Liver (tissue), 3 donors: ENCODE measurements around the gene PGAM4.

Source experiments
- ATF3 ChIP-seq: IDR thresholded peaks from 2 replicates; pipeline ENCODE4 v1.6.1; 2016; ENCODE audit warnings: antibody characterized with exemption
- CTCF ChIP-seq: fragments of 150-350 bp; IDR thresholded peaks from 2 replicates; pipeline ENCODE4 v1.5.1; 2017; ENCODE audit warnings: improper control_type of control experiment, low read depth, low read length; ENCODE audit not compliant: missing input control
- JUND ChIP-seq, 2 donors: IDR thresholded peaks; 2 replicates each; pipeline ENCODE4 v1.6.1; 2016; ENCODE audit warnings: antibody characterized with exemption in 2 of 2
- MAX ChIP-seq: IDR thresholded peaks from 2 replicates; pipeline ENCODE4 v1.6.1; 2016; ENCODE audit warnings: antibody characterized with exemption
- RAD21 ChIP-seq, 2 donors: IDR thresholded peaks; 2 replicates each; pipeline ENCODE4 v1.6.1; 2016; ENCODE audit warnings: antibody characterized with exemption in 2 of 2, mild to moderate bottlenecking in 2 of 2
- SP1 ChIP-seq: IDR thresholded peaks from 2 replicates; pipeline ENCODE4 v1.6.1; 2018; ENCODE audit warnings: antibody characterized with exemption, mild to moderate bottlenecking
- TF ChIP-seq, protein P1 (sequence below): IDR thresholded peaks from 2 replicates; pipeline ENCODE4 v1.6.1; 2016; ENCODE audit warnings: antibody characterized with exemption
- donor health status: healthy.
- donor health status: healthy.

DNA sequence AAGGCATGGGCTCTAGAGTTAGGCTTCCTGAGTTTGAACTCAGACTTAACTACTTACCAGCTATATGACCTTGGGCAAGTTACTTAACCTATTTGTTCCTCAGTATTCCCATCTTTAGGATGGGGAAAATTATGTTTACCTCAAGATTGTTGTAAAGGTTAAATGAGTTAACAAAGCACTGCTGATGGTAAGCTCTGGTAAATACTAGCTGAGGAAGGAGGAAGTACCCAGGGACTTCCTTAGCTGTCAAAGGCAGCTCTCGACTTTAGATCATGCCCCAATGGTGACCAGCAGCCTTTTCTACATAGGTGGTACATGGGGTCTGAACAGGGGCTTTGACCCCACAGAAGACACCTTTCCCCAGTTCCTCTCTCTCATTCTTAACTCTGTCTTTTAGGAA, 38.9 kb downstream of the PGAM4 start:
- TF ChIP-seq SP1: no peak
- no peak for TF ChIP-seq RAD21 (IDR thresholded peaks at IDR 0.05)
- no peak for TF ChIP-seq CTCF
- no peak for TF ChIP-seq ATF3
- TF ChIP-seq, protein P1, sequence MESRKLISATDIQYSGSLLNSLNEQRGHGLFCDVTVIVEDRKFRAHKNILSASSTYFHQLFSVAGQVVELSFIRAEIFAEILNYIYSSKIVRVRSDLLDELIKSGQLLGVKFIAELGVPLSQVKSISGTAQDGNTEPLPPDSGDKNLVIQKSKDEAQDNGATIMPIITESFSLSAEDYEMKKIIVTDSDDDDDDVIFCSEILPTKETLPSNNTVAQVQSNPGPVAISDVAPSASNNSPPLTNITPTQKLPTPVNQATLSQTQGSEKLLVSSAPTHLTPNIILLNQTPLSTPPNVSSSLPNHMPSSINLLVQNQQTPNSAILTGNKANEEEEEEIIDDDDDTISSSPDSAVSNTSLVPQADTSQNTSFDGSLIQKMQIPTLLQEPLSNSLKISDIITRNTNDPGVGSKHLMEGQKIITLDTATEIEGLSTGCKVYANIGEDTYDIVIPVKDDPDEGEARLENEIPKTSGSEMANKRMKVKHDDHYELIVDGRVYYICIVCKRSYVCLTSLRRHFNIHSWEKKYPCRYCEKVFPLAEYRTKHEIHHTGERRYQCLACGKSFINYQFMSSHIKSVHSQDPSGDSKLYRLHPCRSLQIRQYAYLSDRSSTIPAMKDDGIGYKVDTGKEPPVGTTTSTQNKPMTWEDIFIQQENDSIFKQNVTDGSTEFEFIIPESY: no peak
- TF ChIP-seq MAX: no peak
- TF ChIP-seq JUND (IDR thresholded peaks at IDR 0.05): no peak
